Cardiac fibroblast (primary cell): ENCODE results near the gene ZNF662.

ENCODE experiments used
- DNase-seq, 2 donors: peaks; one replicate each; pipeline versions ENCODE4 v3.0.0 to v3.0.0-alpha.2; 2010; ENCODE audit warnings: low read depth in 2 of 2
- H3K4me3 ChIP-seq, 2 donors: replicated peaks in 1 of 2; 1 replicate in 1 of 2; 2 replicates in 1 of 2; pipeline ENCODE4 v1.5.1; 2011; ENCODE audit warnings: low read depth in 2 of 2, low read length in 2 of 2, mild to moderate bottlenecking in 2 of 2, moderate library complexity in 1 of 2
- TF ChIP-seq, protein P1 (sequence below): IDR thresholded peaks from one replicate; pipeline ENCODE4 v1.5.1; 2011; ENCODE audit warnings: low read depth, mild to moderate bottlenecking, low read length, inconsistent platforms

The ZNF662 gene

DNA sequence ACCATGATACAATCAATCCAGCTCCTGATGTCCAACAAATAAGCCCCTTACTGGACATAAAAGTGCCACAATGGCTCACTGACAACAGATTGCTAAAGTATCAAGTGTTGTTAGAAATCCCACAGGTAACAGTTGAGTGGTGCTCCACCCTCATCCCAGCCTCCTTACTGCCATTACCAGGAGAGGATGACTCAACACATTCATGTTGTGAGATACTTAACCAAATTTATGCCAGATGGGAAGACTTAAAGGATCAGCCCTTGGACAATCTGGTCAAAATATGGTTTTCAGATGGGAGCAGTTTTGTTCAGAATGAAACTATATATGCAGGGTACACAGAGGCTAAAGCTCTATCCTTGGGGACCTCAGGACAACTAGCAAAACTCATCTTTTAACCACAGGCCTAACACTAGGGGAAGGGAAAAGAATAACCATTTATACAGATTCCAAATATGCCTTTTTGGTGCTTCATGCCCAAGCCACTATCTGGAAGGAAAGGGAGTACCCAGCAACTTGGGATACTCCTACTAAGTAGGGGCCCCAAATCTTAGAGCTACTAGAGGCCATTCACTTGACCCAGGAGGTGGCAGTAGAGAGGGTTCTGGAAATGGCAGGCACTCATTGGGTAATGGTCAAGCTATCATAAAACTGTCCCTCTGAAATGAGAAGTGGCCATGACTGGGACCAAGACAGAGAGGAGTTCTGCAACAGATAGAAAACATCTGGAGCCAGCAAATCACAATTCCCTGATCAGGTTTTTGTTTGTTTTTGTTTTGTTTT, 6.9 kb upstream of the ZNF662 start:
- DNase-seq, result no peak
- TF ChIP-seq, protein P1, sequence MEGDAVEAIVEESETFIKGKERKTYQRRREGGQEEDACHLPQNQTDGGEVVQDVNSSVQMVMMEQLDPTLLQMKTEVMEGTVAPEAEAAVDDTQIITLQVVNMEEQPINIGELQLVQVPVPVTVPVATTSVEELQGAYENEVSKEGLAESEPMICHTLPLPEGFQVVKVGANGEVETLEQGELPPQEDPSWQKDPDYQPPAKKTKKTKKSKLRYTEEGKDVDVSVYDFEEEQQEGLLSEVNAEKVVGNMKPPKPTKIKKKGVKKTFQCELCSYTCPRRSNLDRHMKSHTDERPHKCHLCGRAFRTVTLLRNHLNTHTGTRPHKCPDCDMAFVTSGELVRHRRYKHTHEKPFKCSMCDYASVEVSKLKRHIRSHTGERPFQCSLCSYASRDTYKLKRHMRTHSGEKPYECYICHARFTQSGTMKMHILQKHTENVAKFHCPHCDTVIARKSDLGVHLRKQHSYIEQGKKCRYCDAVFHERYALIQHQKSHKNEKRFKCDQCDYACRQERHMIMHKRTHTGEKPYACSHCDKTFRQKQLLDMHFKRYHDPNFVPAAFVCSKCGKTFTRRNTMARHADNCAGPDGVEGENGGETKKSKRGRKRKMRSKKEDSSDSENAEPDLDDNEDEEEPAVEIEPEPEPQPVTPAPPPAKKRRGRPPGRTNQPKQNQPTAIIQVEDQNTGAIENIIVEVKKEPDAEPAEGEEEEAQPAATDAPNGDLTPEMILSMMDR, result no peak
- H3K4me3 ChIP-seq, result no peak overlapping the region

GRCh38 chr3:42900226-42901072, 5.5 kb upstream of the ZNF662 start:
- DNase-seq, result no peak
- TF ChIP-seq, protein P1, result no peak
- no peak overlapping the region for H3K4me3 ChIP-seq

DNA sequence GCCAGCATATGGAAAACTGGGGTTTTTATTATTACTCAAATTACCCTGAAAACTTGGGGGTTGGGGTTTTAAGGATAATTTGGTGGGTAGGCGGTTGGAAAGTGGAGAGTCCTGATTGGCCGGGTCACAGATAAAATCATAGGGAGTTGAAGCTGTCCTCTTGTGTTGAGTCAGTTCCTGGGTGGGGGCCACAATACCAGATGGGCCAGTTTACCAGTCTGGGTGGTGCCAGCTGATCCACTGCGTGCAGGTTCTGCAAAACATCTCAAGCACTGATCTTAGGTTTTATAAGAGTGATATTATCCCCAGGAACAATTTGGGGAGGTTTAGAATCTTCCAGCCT, 4.9 kb upstream of the ZNF662 start:
- H3K4me3 ChIP-seq, result no peak overlapping the region
- DNase-seq, result no peak
- TF ChIP-seq, protein P1, result no peak

- no peak overlapping the region for H3K4me3 ChIP-seq
- no peak for DNase-seq
- TF ChIP-seq, protein P1, result no peak
Observed at GRCh38 chr3:42902257-42902656, 3.7 kb upstream of the ZNF662 start.

GRCh38 chr3:42904076-42904475, 1.9 kb upstream of the ZNF662 start:
- no peak for DNase-seq
- TF ChIP-seq, protein P1, result no peak
- no peak overlapping the region for H3K4me3 ChIP-seq

DNA sequence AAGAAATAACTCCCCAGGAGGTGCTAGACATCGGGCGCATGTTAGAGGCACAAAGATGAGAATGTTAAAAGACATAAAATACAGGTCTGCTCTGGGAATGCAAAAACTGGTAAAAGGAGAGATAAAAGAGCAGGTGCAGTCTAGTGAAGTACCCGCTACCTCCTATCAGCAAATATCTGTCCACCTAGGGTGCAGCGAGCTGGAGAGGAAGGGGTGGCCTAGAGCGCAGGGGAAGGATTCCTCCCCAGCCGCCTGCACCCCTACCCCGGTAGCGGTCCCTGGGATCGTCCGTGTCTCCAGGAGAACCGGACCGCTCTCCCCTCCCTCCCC, 237 bp upstream of the ZNF662 start:
- TF ChIP-seq, protein P1, result no peak
- DNase-seq, result no peak
- H3K4me3 ChIP-seq, result peak overlapping the region; percentile 40 to 45
